CD4-positive, alpha-beta T cell (primary cell): ENCODE results near the gene LRG1. TPM values are rescaled to one million over a fixed set of nuclear protein-coding genes. Genes with fewer than 3 reads are reported as not detected.

Experiments
- ATAC-seq: fragments of 200-7000 bp; cut with Tn5 transposase; one replicate; pipeline ENCODE4 v1.10.0; 2022; ENCODE audit warnings: mild to moderate bottlenecking; ENCODE audit not compliant: poor library complexity
- CTCF ChIA-PET: fragments of 350-600 bp; sonication (Branson Sonifier 250); formaldehyde crosslinking; loops from one replicate; lab custom pipeline; 2021; ENCODE audit warnings: antibody characterized with exemption, inconsistent platforms; lab: Charles Lee
- POLR2A ChIA-PET: fragments of 350-600 bp; sonication (Branson Sonifier 250); formaldehyde crosslinking; loops from one replicate; lab custom pipeline; 2021; ENCODE audit warnings: antibody characterized with exemption, inconsistent platforms; lab: Charles Lee
- DNase-seq, 14 experiments: peaks; one replicate each; pipeline ENCODE4 v3.0.0-alpha.2; 2013 to 2020; ENCODE audit warnings: mixed read lengths in 2 of 14
- H3K27ac ChIP-seq, 2 donors: one replicate each; pipeline versions ENCODE4 v1.5.1 to v1.7.0; 2013; ENCODE audit warnings: low read length in 2 of 2, low read depth in 1 of 2, mild to moderate bottlenecking in 1 of 2
- H3K27me3 ChIP-seq, 2 experiments: 1 replicate in 1 of 2; 2 replicates in 1 of 2; pipeline versions ENCODE4 v1.6.1 to v1.7.0; 2013; ENCODE audit warnings: low read length in 2 of 2, control low read depth in 1 of 2, mild to moderate bottlenecking in 1 of 2, moderate library complexity in 1 of 2; ENCODE audit not compliant: insufficient read depth in 2 of 2, control insufficient read depth in 1 of 2
- H3K36me3 ChIP-seq: one replicate; pipeline ENCODE4 v1.6.1; 2013; ENCODE audit warnings: low read length, control low read depth; ENCODE audit not compliant: insufficient read depth
- H3K4me1 ChIP-seq: one replicate; pipeline ENCODE4 v1.6.1; 2013; ENCODE audit warnings: low read length, control low read depth; ENCODE audit not compliant: insufficient read depth
- H3K4me3 ChIP-seq: one replicate; pipeline ENCODE4 v1.5.1; 2013; ENCODE audit warnings: mild to moderate bottlenecking, low read length, moderate library complexity
- H3K9me3 ChIP-seq, 2 experiments: 1 replicate in 1 of 2; 2 replicates in 1 of 2; pipeline versions ENCODE4 v1.6.1 to v1.7.0; 2013; ENCODE audit warnings: low read length in 2 of 2, mild to moderate bottlenecking in 2 of 2, control low read depth in 1 of 2, moderate library complexity in 1 of 2; ENCODE audit not compliant: control insufficient read depth in 1 of 2, insufficient read depth in 1 of 2
- H3K27ac Mint-ChIP-seq: one replicate; pipeline ENCODE4 v1.8.0; 2020; ENCODE audit warnings: mixed read lengths
- H3K27me3 Mint-ChIP-seq: one replicate; pipeline ENCODE4 v1.8.0; 2021; ENCODE audit warnings: mixed read lengths
- H3K36me3 Mint-ChIP-seq: one replicate; pipeline ENCODE4 v1.8.0; 2021; ENCODE audit warnings: low read depth, mixed read lengths
- H3K4me1 Mint-ChIP-seq: one replicate; pipeline ENCODE4 v1.8.0; 2021; ENCODE audit warnings: low read depth, mixed read lengths
- H3K4me3 Mint-ChIP-seq: one replicate; pipeline ENCODE4 v1.8.0; 2020; ENCODE audit warnings: mild to moderate bottlenecking, mixed read lengths
- H3K9me3 Mint-ChIP-seq: one replicate; pipeline ENCODE4 v1.8.0; 2020; ENCODE audit warnings: mixed read lengths
- CTCF ChIP-seq: fragments of 200-600 bp; IDR thresholded peaks from one replicate; pipeline ENCODE4 v1.8.0; 2022; ENCODE audit warnings: antibody characterized with exemption, mild to moderate bottlenecking
- intact Hi-C, 2 experiments: fragments of 100-400 bp; cut with DNase I in 1 of 2; cut with micrococcal nuclease in 1 of 2; formaldehyde crosslinking; loops; one replicate each; pipeline versions ENCODE4 v1.15.1 to v1.9.0; 2023 to 2025; cut with DNase I, micrococcal nuclease
- total RNA-seq, 174 experiments: library from RNA in 2 of 174; stranded (reverse) in 2 of 174; gene quantifications; one replicate each; pipeline ENCODE4 v1.2.3 and lab custom pipeline; 2021 to 2026

The LRG1 gene
- total RNA-seq, 2 experiments from 2014 or later, result not detected

DNA sequence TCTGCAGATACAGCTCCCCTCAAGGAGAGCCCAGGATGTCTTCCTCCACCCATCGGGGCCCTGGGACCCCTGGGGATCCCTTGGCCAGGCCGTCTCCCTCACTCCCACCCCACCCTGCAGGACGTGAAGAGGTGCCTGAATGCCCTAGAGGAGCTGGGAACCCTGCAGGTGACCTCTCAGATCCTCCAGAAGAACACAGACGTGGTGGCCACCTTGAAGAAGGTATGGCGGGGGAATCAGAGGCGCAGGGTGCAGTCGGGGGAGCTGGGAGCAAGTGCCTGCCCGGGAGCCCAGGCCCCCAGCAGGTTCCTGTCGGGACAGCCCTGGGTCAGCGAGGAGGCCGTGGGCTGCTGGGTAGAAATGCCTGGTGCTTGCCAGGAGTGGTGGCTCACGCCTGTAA lies 41.1 kb downstream of the LRG1 start:
- H3K27me3 ChIP-seq, result no peaks in the 10 kb centered on the region
- H3K9me3 ChIP-seq, result peaks cover 0 to 6% of the 10 kb centered on the region in 2 experiments
- TF ChIP-seq CTCF, result no peak
- H3K27ac ChIP-seq, result no peak overlapping the region
- CTCF ChIA-PET, result no interaction called here
- no peak overlapping the region for H3K4me3 ChIP-seq
- Mint-ChIP-seq H3K27me3 (no peaks in the 10 kb centered on the region), H3K4me1 (no peaks in the 10 kb centered on the region), H3K27ac (no peak overlapping the region), H3K9me3 (no peaks in the 10 kb centered on the region), H3K4me3 (no peak overlapping the region), H3K36me3 (peaks cover 25% of the 10 kb centered on the region)
- peaks cover 48% of the 10 kb centered on the region for H3K36me3 ChIP-seq
- DNase-seq (no peak), ATAC-seq (no peak)
- no peaks in the 10 kb centered on the region for H3K4me1 ChIP-seq
- POLR2A ChIA-PET, result no interaction called here
- intact Hi-C loops, result no loop called here

- no peak overlapping the region for H3K4me3 Mint-ChIP-seq
- H3K9me3 ChIP-seq, result peaks cover 0 to 6% of the 10 kb centered on the region in 2 experiments
- POLR2A ChIA-PET, result no interaction called here
- no peaks in the 10 kb centered on the region for H3K4me1 ChIP-seq
- intact Hi-C loops, result no loop called here
- no peaks in the 10 kb centered on the region for H3K4me1 Mint-ChIP-seq
- ATAC-seq, result no peak
- H3K36me3 Mint-ChIP-seq, result peaks cover 25% of the 10 kb centered on the region
- H3K27me3 Mint-ChIP-seq, result no peaks in the 10 kb centered on the region
- DNase-seq, result no peak
- no peak overlapping the region for H3K27ac Mint-ChIP-seq
- CTCF ChIA-PET, result no interaction called here
- no peak for TF ChIP-seq CTCF
- H3K4me3 ChIP-seq, result no peak overlapping the region
- no peaks in the 10 kb centered on the region for H3K9me3 Mint-ChIP-seq
- H3K36me3 ChIP-seq, result peaks cover 54% of the 10 kb centered on the region
- H3K27ac ChIP-seq, result no peak overlapping the region
- no peaks in the 10 kb centered on the region for H3K27me3 ChIP-seq
Observed at GRCh38 chr19:4497770-4498389, 42.0 kb downstream of the LRG1 start.

DNA sequence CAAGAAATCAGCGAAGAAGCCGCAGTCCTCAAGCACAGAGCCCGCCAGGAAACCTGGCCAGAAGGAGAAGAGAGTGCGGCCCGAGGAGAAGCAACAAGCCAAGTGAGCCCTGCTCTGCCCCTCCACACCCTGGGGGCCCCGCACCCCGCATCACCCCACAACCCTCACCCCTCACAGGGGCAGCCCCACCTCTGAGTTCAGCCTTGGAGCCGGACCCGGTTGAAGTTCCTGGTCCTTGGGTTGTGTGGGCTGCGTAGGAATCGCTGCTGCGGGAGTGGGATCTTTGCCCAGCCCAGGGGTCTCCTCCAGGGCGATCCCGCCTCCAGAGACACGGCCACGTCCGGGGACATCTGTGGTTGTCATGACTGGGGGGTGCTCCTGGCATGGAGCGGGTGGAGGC lies 43.5 kb downstream of the LRG1 start:
- Mint-ChIP-seq H3K4me1 (no peaks in the 10 kb centered on the region), H3K9me3 (no peaks in the 10 kb centered on the region), H3K4me3 (no peak overlapping the region), H3K27me3 (no peaks in the 10 kb centered on the region), H3K27ac (no peak overlapping the region), H3K36me3 (peaks cover 25% of the 10 kb centered on the region)
- no peak for ATAC-seq
- Histone ChIP-seq H3K4me1 (no peaks in the 10 kb centered on the region), H3K27me3 (no peaks in the 10 kb centered on the region), H3K36me3 (peaks cover 63% of the 10 kb centered on the region), H3K27ac (no peak overlapping the region), H3K4me3 (no peak overlapping the region), H3K9me3 (peaks cover 0 to 6% of the 10 kb centered on the region in 2 experiments)
- ChIA-PET CTCF (no interaction called here), POLR2A (no interaction called here)
- intact Hi-C loops, result no loop called here
- no peak for TF ChIP-seq CTCF
- no peak for DNase-seq
